Adrenal gland (tissue), 12 donors: Measurements from ENCODE around the gene CEACAM19. TPM values are rescaled to one million over a fixed set of nuclear protein-coding genes. Genes with fewer than 3 reads are reported as not detected.

Source experiments
- DNase-seq, 7 donors: peaks; one replicate each; pipeline ENCODE4 v3.0.0-alpha.2; 2019 to 2020
- H3K27ac ChIP-seq, 5 donors: fragments of 200-600 bp; sonication (generic) in 4 of 5; 1 replicate in 3 of 5; 2 replicates in 2 of 5; pipeline versions ENCODE4 v1.5.1 to v1.8.0; 2016 to 2020; ENCODE audit warnings: mild to moderate bottlenecking in 1 of 5
- H3K27me3 ChIP-seq: fragments of 200-600 bp; 2 replicates; pipeline ENCODE4 v1.8.0; 2021
- H3K36me3 ChIP-seq, 2 donors: fragments of 200-600 bp; replicated peaks in 1 of 2; 1 replicate in 1 of 2; 2 replicates in 1 of 2; pipeline versions ENCODE4 v1.5.1 to v1.8.0; 2018 to 2022
- H3K4me1 ChIP-seq, 2 donors: fragments of 200-600 bp; replicated peaks in 1 of 2; 1 replicate in 1 of 2; 2 replicates in 1 of 2; pipeline versions ENCODE4 v1.5.1 to v1.8.0; 2018 to 2021
- H3K4me3 ChIP-seq, 4 donors: fragments of 200-600 bp; sonication (generic) in 3 of 4; one replicate each; pipeline ENCODE4 v1.5.1; 2016 to 2018
- H3K9me3 ChIP-seq, 3 donors: fragments of 200-600 bp; sonication (generic) in 1 of 3; replicated peaks in 1 of 3; 1 replicate in 2 of 3; 2 replicates in 1 of 3; pipeline versions ENCODE4 v1.5.1 to v1.8.0; 2016 to 2021
- CTCF ChIP-seq, 6 experiments: fragments of 450-650 bp in 4 of 6; fragments of 200-600 bp in 2 of 6; sonication (generic) in 1 of 6; IDR thresholded peaks; 1 replicate in 5 of 6; 2 replicates in 1 of 6; pipeline versions ENCODE4 v1.5.1 to v1.8.0; 2016 to 2021; ENCODE audit warnings: antibody characterized with exemption in 6 of 6, mild to moderate bottlenecking in 2 of 6, moderate library complexity in 1 of 6
- POLR2A ChIP-seq, 2 donors: fragments of 450-650 bp; IDR thresholded peaks; one replicate each; pipeline ENCODE4 v1.6.1; 2017; ENCODE audit warnings: antibody characterized with exemption in 2 of 2, mild to moderate bottlenecking in 2 of 2, moderate library complexity in 1 of 2
- WGBS, 4 donors: extraction: QIAGEN DNeasy Blood & Tissue Kit in 2 of 4; methylation state at CpG; one replicate each; pipeline versions ENCODE4 v1.1.5 to v1.1.7; 2013 to 2017; 5-methylcytosine and 5-hydroxymethylcytosine counted together
- intact Hi-C, 2 donors: fragments of 100-400 bp; cut with DNase I; formaldehyde crosslinking; loops; one replicate each; pipeline versions ENCODE4 v1.14.1 to v1.15.0; 2022 to 2023
- microRNA counts, 2 donors: library from miRNA; unstranded; fragments of <30 nt; microRNA quantifications; one replicate each; lab custom pipeline; 2016
- microRNA-seq, 3 donors: library from miRNA; unstranded; fragments of <30 nt; microRNA quantifications; one replicate each; pipeline ENCODE4, GENCODE V29; 2017 to 2020
- polyA plus RNA-seq, 3 donors: library from polyadenylated mRNA; stranded (reverse); fragments of 200-250 nt in 2 of 3; fragments of 350-450 nt in 1 of 3; fragmentation: Illumina TruSeq in 1 of 3; extraction: RNeasy Lipid Tissue Mini Kit (QIAGEN cat#74804) in 1 of 3; gene quantifications; one replicate each; pipeline ENCODE4 v1.2.3, GENCODE V29; 2013 to 2014
- small RNA-seq, 2 donors: library from RNA; depleted of rRNA; stranded (forward); fragments of <200 nt; gene quantifications; one replicate each; pipeline ENCODE3, GENCODE V24; 2016
- total RNA-seq, 9 donors: library from RNA; depleted of rRNA in 4 of 9; stranded (reverse); fragments of >200 nt in 4 of 9; fragments of 120-200 nt in 1 of 9; fragmentation: NEBNext Ultra II Directional in 1 of 9; extraction: Animal tissue kit (Norgen Biotek cat#: 25700) in 1 of 9; gene quantifications; one replicate each; pipeline versions ENCODE4 v1.1.0 to v1.2.4, GENCODE V29; 2013 to 2023
- donor health status: healthy with polysubstance abuse.
- donor health status: Bipolar disorder and iron deficiency.
- donor health status: DM: yes; HTN: yes; CAD: no.
- donor health status: DM: no; HTN: no; CAD: no.
- donor health status: DM: no; HTN: no; CAD: no.
- donor health status: DM: yes; HTN: yes; CAD: no.

Gene CEACAM19
- total and polyA plus RNA-seq, 12 donors, result 1.6 to 38.2 (median 3.4) TPM

- DNase-seq, result no peak
- intact Hi-C loops, result no loop called here
- TF ChIP-seq CTCF (IDR thresholded peaks at IDR 0.05) (no peak), POLR2A (IDR thresholded peaks at IDR 0.05) (no peak)
- H3K36me3 ChIP-seq, result no peaks in the 10 kb centered on the region
- H3K4me1 ChIP-seq, result peaks cover 0 to 2% of the 10 kb centered on the region in 2 donors
- no peak overlapping the region for H3K4me3 ChIP-seq
- no peak overlapping the region for H3K27ac ChIP-seq
- WGBS, 4 donors, result 73 to 84% (median 77%) methylated on average over 4 to 5 of the region's 5 CpGs
- no peaks in the 10 kb centered on the region for H3K9me3 ChIP-seq
- H3K27me3 ChIP-seq, result no peaks in the 10 kb centered on the region
These were observed 60.3 kb downstream of the CEACAM19 start for GRCh38 chr19:44731622-44732021.

GRCh38 chr19:44732235-44733014 lies 61.1 kb downstream of the CEACAM19 start:
- TF ChIP-seq CTCF (IDR thresholded peaks at IDR 0.05) (no peak), POLR2A (IDR thresholded peaks at IDR 0.05) (no peak)
- Histone ChIP-seq H3K27ac (no peak overlapping the region), H3K9me3 (no peaks in the 10 kb centered on the region), H3K36me3 (no peaks in the 10 kb centered on the region), H3K4me3 (no peak overlapping the region), H3K27me3 (no peaks in the 10 kb centered on the region), H3K4me1 (peaks cover 7 to 10% of the 10 kb centered on the region in 2 donors)
- intact Hi-C loops, result no loop called here
- 75 to 84% (median 79%) methylated on average over 11 of the region's 11 CpGs for WGBS, 4 donors
- DNase-seq, result no peak

MicroRNAs within 50 kb of the gene (microRNA counts, 767-probe panel; counts per million panel counts)
- microRNA hsa-miR-4531 (lab: Ali Mortazavi, UCI), result 0 to 3,144 counts per million in 2 donors

Small RNA genes lying within 50 kb of the gene (microRNA-seq; reads per million reads assigned to microRNA genes)
- gene MIR4531, result 0 reads per million in 3 donors

Small RNA genes lying within 50 kb of the gene (small RNA-seq; reads per million reads assigned to genes)
- gene RF00285, result 0 reads per million in 2 donors

Other genes with a start within 250 kb of the CEACAM19 start
- 10 to 100 TPM in 3 of 9 donors, 1 to 10 TPM in 6; 5.0 to 18.5 (median 9.0) TPM for gene ZNF229, start 223.0 kb upstream of the CEACAM19 start, total RNA-seq
- 1 to 10 TPM; 2.3 to 8.4 (median 3.0) TPM for gene ZNF229, start 223.0 kb upstream of the CEACAM19 start, polyA plus RNA-seq
- 10 to 100 TPM in 6 of 9 donors, 1 to 10 TPM in 3; 5.5 to 25.9 (median 12.1) TPM for gene ZNF180, start 171.0 kb upstream of the CEACAM19 start, total RNA-seq
- gene ZNF180, start 171.0 kb upstream of the CEACAM19 start, polyA plus RNA-seq, result 1 to 10 TPM; 4.7 to 8.1 (median 6.8) TPM
- gene CEACAM20, start 141.8 kb upstream of the CEACAM19 start, total RNA-seq, result under 1 TPM in 2 of 9 donors, not detected in 7; 0.20 to 0.50 TPM
- gene CEACAM20, start 141.8 kb upstream of the CEACAM19 start, polyA plus RNA-seq, result under 1 TPM in 1 of 3 donors, not detected in 2; 0.07 TPM
- not detected for gene IGSF23, start 57.9 kb upstream of the CEACAM19 start, total RNA-seq
- gene IGSF23, start 57.9 kb upstream of the CEACAM19 start, polyA plus RNA-seq, result not detected
- 10 to 100 TPM; 31.9 to 57.8 (median 45.0) TPM for gene PVR, start 27.6 kb upstream of the CEACAM19 start, total RNA-seq
- 10 to 100 TPM; 28.7 to 56.0 (median 45.0) TPM for gene PVR, start 27.6 kb upstream of the CEACAM19 start, polyA plus RNA-seq
- under 1 TPM in 3 of 9 donors, not detected in 6; 0.27 to 0.69 (median 0.30) TPM for gene CEACAM16, start 27.7 kb downstream of the CEACAM19 start, total RNA-seq
- 1 to 10 TPM in 1 of 3 donors, under 1 TPM in 1, not detected in 1; 0.57 to 1.4 TPM for gene CEACAM16, start 27.7 kb downstream of the CEACAM19 start, polyA plus RNA-seq
- 10 to 100 TPM in 8 of 9 donors, under 1 TPM in 1; 1.00 to 85.1 (median 47.6) TPM for gene BCL3, start 77.2 kb downstream of the CEACAM19 start, total RNA-seq
- gene BCL3, start 77.2 kb downstream of the CEACAM19 start, polyA plus RNA-seq, result 100 to 1,000 TPM in 1 of 3 donors, 10 to 100 TPM in 2; 10.2 to 120 (median 45.9) TPM
- under 1 TPM in 1 of 9 donors, not detected in 8; 0.14 TPM for gene CBLC, start 106.4 kb downstream of the CEACAM19 start, total RNA-seq
- gene CBLC, start 106.4 kb downstream of the CEACAM19 start, polyA plus RNA-seq, result under 1 TPM in 1 of 3 donors, not detected in 2; 0.13 TPM
- 10 to 100 TPM in 8 of 9 donors, 1 to 10 TPM in 1; 7.5 to 81.1 (median 43.4) TPM for gene BCAM, start 137.6 kb downstream of the CEACAM19 start, total RNA-seq
- gene BCAM, start 137.6 kb downstream of the CEACAM19 start, polyA plus RNA-seq, result 10 to 100 TPM in 2 of 3 donors, 1 to 10 TPM in 1; 5.1 to 68.4 (median 55.1) TPM
- 100 to 1,000 TPM in 8 of 9 donors, 10 to 100 TPM in 1; 97.7 to 243 (median 131) TPM for gene NECTIN2, start 174.8 kb downstream of the CEACAM19 start, total RNA-seq
- 100 to 1,000 TPM in 2 of 3 donors, 10 to 100 TPM in 1; 82.7 to 139 (median 124) TPM for gene NECTIN2, start 174.8 kb downstream of the CEACAM19 start, polyA plus RNA-seq
- 100 to 1,000 TPM in 3 of 9 donors, 10 to 100 TPM in 6; 53.1 to 248 (median 68.5) TPM for gene TOMM40, start 219.8 kb downstream of the CEACAM19 start, total RNA-seq
- gene TOMM40, start 219.8 kb downstream of the CEACAM19 start, polyA plus RNA-seq, result 100 to 1,000 TPM in 1 of 3 donors, 10 to 100 TPM in 2; 63.2 to 112 (median 70.5) TPM
- gene APOE, start 234.3 kb downstream of the CEACAM19 start, total RNA-seq, result over 10,000 TPM in 4 of 9 donors, 1,000 to 10,000 TPM in 5; 3,098 to 21,602 (median 7,572) TPM
- over 10,000 TPM in 2 of 3 donors, 100 to 1,000 TPM in 1; 569 to 15,573 (median 10,217) TPM for gene APOE, start 234.3 kb downstream of the CEACAM19 start, polyA plus RNA-seq
- gene APOC1, start 243.1 kb downstream of the CEACAM19 start, total RNA-seq, result 1,000 to 10,000 TPM; 1,263 to 3,854 (median 2,137) TPM
- gene APOC1, start 243.1 kb downstream of the CEACAM19 start, polyA plus RNA-seq, result 1,000 to 10,000 TPM in 2 of 3 donors, 100 to 1,000 TPM in 1; 583 to 2,292 (median 2,067) TPM